Activated naive CD8-positive, alpha-beta T cell treated with anti-CD3 and anti-CD28 coated beads, Interleukin-2, amount 50 U/mL, for 24 hours (primary cell): Measurements from ENCODE around the gene RPS6KA2.
A peak's percentile ranks its signal among the peaks of the same experiment; 100 is the strongest.
"Not testable (repeated sequence)": the region's sequence is repeated elsewhere in the genome, so short reads cannot be mapped to it uniquely, and the experiment has no call there.

ENCODE experiments used
- ATAC-seq: fragments of 150-1000 bp; cut with Tn5 transposase; one replicate; pipeline ENCODE4 v1.10.0; 2021
- DNase-seq: peaks from one replicate; pipeline ENCODE4 v3.0.0; 2021
- H3K27ac Mint-ChIP-seq: one replicate; pipeline ENCODE4 v1.8.0; 2021; ENCODE audit warnings: mild to moderate bottlenecking, mixed read lengths
- H3K27me3 Mint-ChIP-seq: one replicate; pipeline ENCODE4 v1.8.0; 2021; ENCODE audit warnings: mixed read lengths
- H3K36me3 Mint-ChIP-seq: one replicate; pipeline ENCODE4 v1.8.0; 2021; ENCODE audit warnings: low read depth, mixed read lengths
- H3K4me1 Mint-ChIP-seq: one replicate; pipeline ENCODE4 v1.8.0; 2021; ENCODE audit warnings: mixed read lengths
- H3K4me3 Mint-ChIP-seq: one replicate; pipeline ENCODE4 v1.8.0; 2021; ENCODE audit warnings: mild to moderate bottlenecking, moderate library complexity, mixed read lengths
- H3K9me3 Mint-ChIP-seq: one replicate; pipeline ENCODE4 v1.8.0; 2021; ENCODE audit warnings: mixed read lengths

RPS6KA2 gene

GRCh38 chr6:166589786-166590574 is 37.1 kb downstream of the RPS6KA2 start:
- no peak for ATAC-seq
- H3K9me3 Mint-ChIP-seq = no peaks in the 10 kb centered on the region
- H3K36me3 Mint-ChIP-seq = no peaks in the 10 kb centered on the region
- H3K4me3 Mint-ChIP-seq = no peak overlapping the region
- H3K27ac Mint-ChIP-seq = peak overlapping the region; percentile 38
- DNase-seq = no peak
- no peaks in the 10 kb centered on the region for H3K27me3 Mint-ChIP-seq
- H3K4me1 Mint-ChIP-seq = peaks cover 26% of the 10 kb centered on the region

GRCh38 chr6:166589337-166589731 is 37.7 kb downstream of the RPS6KA2 start:
- no peak overlapping the region for H3K4me3 Mint-ChIP-seq
- no peak for ATAC-seq
- peaks cover 26% of the 10 kb centered on the region for H3K4me1 Mint-ChIP-seq
- H3K27me3 Mint-ChIP-seq = no peaks in the 10 kb centered on the region
- no peaks in the 10 kb centered on the region for H3K9me3 Mint-ChIP-seq
- DNase-seq = no peak
- H3K36me3 Mint-ChIP-seq = no peaks in the 10 kb centered on the region
- H3K27ac Mint-ChIP-seq = peak overlapping the region; percentile 38

DNA sequence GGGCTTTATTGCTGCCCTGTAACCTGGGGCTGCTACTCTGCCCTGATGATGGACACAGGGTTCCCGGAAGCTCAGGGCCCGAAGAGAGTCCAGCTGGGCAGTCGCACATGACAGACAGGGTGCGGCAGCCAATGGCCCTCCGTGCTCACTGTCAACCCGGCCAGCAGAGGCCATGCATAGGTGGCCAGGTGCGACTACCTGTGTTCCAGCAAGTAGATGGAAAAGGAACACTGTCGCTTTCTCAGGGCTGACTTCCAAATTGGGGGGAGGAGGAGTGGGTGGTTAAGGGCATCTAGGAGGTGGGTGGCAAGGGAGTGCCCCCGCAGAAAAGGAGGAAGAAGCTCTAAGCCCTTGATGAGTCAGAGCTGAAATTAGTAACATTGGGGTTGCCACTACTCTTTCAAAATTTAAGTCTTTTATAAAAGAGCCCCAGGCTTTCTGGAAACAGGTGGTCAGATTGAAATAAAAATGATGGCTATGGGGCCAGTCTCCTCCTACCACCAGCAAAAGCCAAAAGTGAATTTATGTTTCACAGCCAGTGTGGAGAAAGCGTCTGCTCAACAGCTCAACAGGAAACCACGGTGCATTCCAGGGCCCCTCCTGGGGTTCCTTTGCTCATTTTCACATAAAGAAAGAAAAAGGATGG is 38.2 kb downstream of the RPS6KA2 start:
- Mint-ChIP-seq H3K27me3 (no peaks in the 10 kb centered on the region), H3K4me1 (peaks cover 26% of the 10 kb centered on the region), H3K36me3 (no peaks in the 10 kb centered on the region), H3K27ac (peak overlapping the region; percentile 12), H3K9me3 (no peaks in the 10 kb centered on the region), H3K4me3 (no peak overlapping the region)
- ATAC-seq = peak; percentile 34
- no peak for DNase-seq

GRCh38 chr6:166587631-166588413 is 39.2 kb downstream of the RPS6KA2 start:
- no peak for ATAC-seq

GRCh38 chr6:166586424-166587156 is 40.5 kb downstream of the RPS6KA2 start, which contains the start of gene RAMACL:
RAMACL (minus strand) TSS chr6:166586678; CDS start chr6:166586477, 201 bp downstream.
- Mint-ChIP-seq H3K36me3 (no peaks in the 10 kb centered on the region), H3K4me1 (peaks cover 26% of the 10 kb centered on the region), H3K27ac (no peak within 1 kb of the TSS), H3K27me3 (no peaks in the 10 kb centered on the region), H3K4me3 (no peak within 1 kb of the TSS), H3K9me3 (no peaks in the 10 kb centered on the region)
- ATAC-seq = peak; percentile 90
- peak; percentile 34 for DNase-seq

More at GRCh38 chr6:166587631-166588413, 39.2 kb downstream of the RPS6KA2 start:
- no peaks in the 10 kb centered on the region for H3K36me3 Mint-ChIP-seq
- no peak overlapping the region for H3K4me3 Mint-ChIP-seq
- peak; percentile 12 for DNase-seq
- no peaks in the 10 kb centered on the region for H3K27me3 Mint-ChIP-seq
- H3K27ac Mint-ChIP-seq = no peak overlapping the region
- peaks cover 26% of the 10 kb centered on the region for H3K4me1 Mint-ChIP-seq
- no peaks in the 10 kb centered on the region for H3K9me3 Mint-ChIP-seq

DNA sequence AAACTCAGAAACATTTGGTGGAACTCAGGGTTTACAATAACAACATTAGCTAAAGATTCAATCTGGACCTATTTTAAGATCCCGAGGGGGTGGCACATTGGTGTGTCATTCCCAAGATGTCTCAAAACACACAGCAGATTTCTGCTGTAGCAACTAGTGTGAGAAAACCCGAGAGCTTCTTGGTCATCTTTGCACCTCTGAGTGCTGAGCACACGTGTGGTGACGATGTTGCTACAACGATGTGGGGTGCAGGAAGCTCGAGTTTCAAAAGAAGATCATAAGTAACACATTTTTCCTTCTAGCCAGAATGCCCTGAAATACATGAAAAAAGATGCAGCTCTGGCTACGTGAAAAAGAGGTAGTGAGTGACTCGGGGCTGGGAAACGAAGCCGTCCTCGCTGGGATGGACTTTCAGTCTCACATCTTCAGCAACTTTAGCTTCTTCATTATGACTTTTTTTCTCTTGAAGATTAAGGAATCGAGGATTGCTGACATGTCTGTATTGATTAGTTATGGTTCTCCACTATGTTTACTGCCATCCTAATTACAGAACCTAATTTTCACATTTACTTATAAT is 42.1 kb downstream of the RPS6KA2 start:
- no peak for ATAC-seq
- peaks cover 25% of the 10 kb centered on the region for H3K4me1 Mint-ChIP-seq
- H3K4me3 Mint-ChIP-seq = no peak overlapping the region
- H3K9me3 Mint-ChIP-seq = no peaks in the 10 kb centered on the region
- H3K27ac Mint-ChIP-seq = no peak overlapping the region
- no peak for DNase-seq
- H3K27me3 Mint-ChIP-seq = no peaks in the 10 kb centered on the region
- H3K36me3 Mint-ChIP-seq = no peaks in the 10 kb centered on the region

GRCh38 chr6:166584155-166584554 is 42.9 kb downstream of the RPS6KA2 start:
- Mint-ChIP-seq H3K4me1 (peaks cover 17% of the 10 kb centered on the region), H3K36me3 (no peaks in the 10 kb centered on the region), H3K27me3 (no peaks in the 10 kb centered on the region), H3K9me3 (no peaks in the 10 kb centered on the region), H3K4me3 (no peak overlapping the region), H3K27ac (no peak overlapping the region)
- ATAC-seq (no peak), DNase-seq (no peak)

- DNase-seq (no peak), ATAC-seq (no peak)
- Mint-ChIP-seq H3K4me3 (no peak overlapping the region), H3K9me3 (no peaks in the 10 kb centered on the region), H3K27me3 (no peaks in the 10 kb centered on the region), H3K4me1 (peaks cover 9% of the 10 kb centered on the region), H3K36me3 (no peaks in the 10 kb centered on the region), H3K27ac (no peak overlapping the region)
Observed at GRCh38 chr6:166583230-166583965, 43.7 kb downstream of the RPS6KA2 start.

- H3K9me3 Mint-ChIP-seq = no peaks in the 10 kb centered on the region
- ATAC-seq = no peak
- no peak overlapping the region for H3K4me3 Mint-ChIP-seq
- H3K4me1 Mint-ChIP-seq = peaks cover 3% of the 10 kb centered on the region
- no peaks in the 10 kb centered on the region for H3K36me3 Mint-ChIP-seq
- H3K27me3 Mint-ChIP-seq = no peaks in the 10 kb centered on the region
- DNase-seq = no peak
- no peak overlapping the region for H3K27ac Mint-ChIP-seq
Observed at GRCh38 chr6:166582258-166582657, 44.8 kb downstream of the RPS6KA2 start.

GRCh38 chr6:166581801-166582200 is 45.2 kb downstream of the RPS6KA2 start:
- H3K27me3 Mint-ChIP-seq, DNase-seq, H3K4me3 Mint-ChIP-seq, H3K36me3 Mint-ChIP-seq, H3K4me1 Mint-ChIP-seq, H3K9me3 Mint-ChIP-seq, H3K27ac Mint-ChIP-seq, ATAC-seq: not testable (repeated sequence)

- Mint-ChIP-seq H3K4me3 (no peak overlapping the region), H3K27ac (no peak overlapping the region), H3K36me3 (no peaks in the 10 kb centered on the region), H3K27me3 (no peaks in the 10 kb centered on the region), H3K4me1 (no peaks in the 10 kb centered on the region), H3K9me3 (peaks cover 5% of the 10 kb centered on the region)
- ATAC-seq (no peak), DNase-seq (no peak)
Observed at GRCh38 chr6:166581091-166581511, 46.0 kb downstream of the RPS6KA2 start.

GRCh38 chr6:166580076-166581050 is 46.7 kb downstream of the RPS6KA2 start:
- ATAC-seq (no peak), DNase-seq (no peak)
- Mint-ChIP-seq H3K4me1 (no peaks in the 10 kb centered on the region), H3K4me3 (no peak overlapping the region), H3K27me3 (no peaks in the 10 kb centered on the region), H3K27ac (no peak overlapping the region), H3K36me3 (no peaks in the 10 kb centered on the region), H3K9me3 (peaks cover 6% of the 10 kb centered on the region)
